ENCODE results near the gene SDF4. TPM values are rescaled to one million over a fixed set of nuclear protein-coding genes. Genes with fewer than 3 reads are reported as not detected.

Gene SDF4
- total and polyA plus RNA-seq, 2 of the 4 experiments (the other 2 are of a cell fraction) = 57.0 to 250 TPM

DNA sequence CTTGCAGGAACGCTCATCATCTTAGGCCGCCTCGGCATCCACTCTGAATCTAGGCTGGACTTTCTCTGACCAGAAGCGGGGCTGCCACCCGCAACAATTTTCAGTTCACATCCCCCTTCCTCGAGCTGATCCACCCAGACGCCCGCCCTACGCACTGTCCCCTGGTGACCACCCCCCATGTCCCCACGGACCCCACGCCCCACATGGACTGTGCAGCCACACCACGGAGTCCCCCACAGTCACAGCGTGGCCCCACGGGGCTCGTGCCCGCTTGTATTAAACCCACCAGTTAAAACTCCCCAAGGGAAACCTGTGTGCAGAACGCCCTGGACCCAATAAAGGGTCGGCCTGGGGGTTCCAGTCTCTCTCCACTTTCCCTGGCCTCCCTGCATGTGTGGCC lies 27.7 kb upstream of the SDF4 start:
- H4K8ac ChIP-seq (ENCODE audit: low read depth in 2 of 2, low read length in 2 of 2) = no peak overlapping the region
- H3K23ac ChIP-seq (ENCODE audit: low read depth, low read length) = no peak overlapping the region
- intact Hi-C loops (cut with micrococcal nuclease) (no loop called here), in situ Hi-C loops (cut with MboI; ENCODE audit: low sequenced_read_pairs) (no loop called here), dilution Hi-C loops (cut with HindIII; ENCODE audit: low sequenced_read_pairs, unreplicated experiment) (no loop called here)
- no peak overlapping the region for H2BK120ac ChIP-seq (ENCODE audit: low read depth, low read length)
- ATAC-seq (ENCODE audit: low read depth) = no peak
- H2AFZ ChIP-seq (replicated peaks; ENCODE audit: low read length, poor library complexity) = no peak overlapping the region
- no peak overlapping the region for H3K9ac ChIP-seq (ENCODE audit: low read depth, low read length)
- H2BK20ac ChIP-seq (ENCODE audit: low read depth, low read length) = no peak overlapping the region
- H3K79me1 ChIP-seq (ENCODE audit: low read depth in 1 of 2, low read length in 2 of 2) = peaks cover 26 to 79% of the 10 kb centered on the region in 2 experiments
- no peak overlapping the region for H3K14ac ChIP-seq (replicated peaks; ENCODE audit: low read depth, low read length)
- H3K27ac ChIP-seq (ENCODE audit: insufficient read depth, low read length) = no peak overlapping the region
- ChIA-PET POLR2A (ENCODE audit: unreplicated experiment) (no interaction called here), CTCF (no interaction called here)
- H2AK5ac ChIP-seq (ENCODE audit: low read depth, low read length) = peak overlapping the region; percentile 84; the same call in 1 of the 2 replicates
- DNase-seq = no peak
- no peak overlapping the region for H2BK15ac ChIP-seq (ENCODE audit: low read depth, low read length)
- H2AK9ac ChIP-seq (replicated peaks; ENCODE audit: low read depth, low read length, poor library complexity) = no peak overlapping the region
- 97% methylated on average over 5 of the region's 18 CpGs; no CpG with 5 or more reads in 1 of the 2 experiments for WGBS, 2 experiments (ENCODE audit: extremely low coverage in 2 of 2, insufficient read length in 1 of 2)
- H2BK5ac ChIP-seq (ENCODE audit: low read depth, low read length, poor library complexity, severe bottlenecking) = peak overlapping the region; percentile 73
- no peak overlapping the region for H4K91ac ChIP-seq (ENCODE audit: insufficient read depth, low read depth, low read length)
- H3K56ac ChIP-seq (ENCODE audit: extremely low read depth, insufficient read depth, low read length) = no peak overlapping the region
- peak overlapping the region; percentile 65; the same call in 1 of the 2 replicates for H3K4ac ChIP-seq (ENCODE audit: low read depth, low read length)
- peaks cover 33% of the 10 kb centered on the region for H3K4me1 ChIP-seq (ENCODE audit: control insufficient read depth, insufficient read depth, low read length)
- H3K4me2 ChIP-seq (ENCODE audit: low read depth, low read length) = no peak overlapping the region
- H3K27me3 ChIP-seq (ENCODE audit: control insufficient read depth, insufficient read depth, low read length) = no peaks in the 10 kb centered on the region
- H3K36me3 ChIP-seq (ENCODE audit: control insufficient read depth, insufficient read depth, low read length) = peaks cover 68% of the 10 kb centered on the region
- TF ChIP-seq, protein P1, sequence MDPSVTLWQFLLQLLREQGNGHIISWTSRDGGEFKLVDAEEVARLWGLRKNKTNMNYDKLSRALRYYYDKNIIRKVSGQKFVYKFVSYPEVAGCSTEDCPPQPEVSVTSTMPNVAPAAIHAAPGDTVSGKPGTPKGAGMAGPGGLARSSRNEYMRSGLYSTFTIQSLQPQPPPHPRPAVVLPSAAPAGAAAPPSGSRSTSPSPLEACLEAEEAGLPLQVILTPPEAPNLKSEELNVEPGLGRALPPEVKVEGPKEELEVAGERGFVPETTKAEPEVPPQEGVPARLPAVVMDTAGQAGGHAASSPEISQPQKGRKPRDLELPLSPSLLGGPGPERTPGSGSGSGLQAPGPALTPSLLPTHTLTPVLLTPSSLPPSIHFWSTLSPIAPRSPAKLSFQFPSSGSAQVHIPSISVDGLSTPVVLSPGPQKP (IDR thresholded peaks at IDR 0.05; ENCODE audit: borderline replicate concordance, low read depth, low read length) = no peak
- TF ChIP-seq RCOR1 (IDR thresholded peaks at IDR 0.05; ENCODE audit: insufficient replicate concordance, low read length) (no peak), RFX5 (IDR thresholded peaks at IDR 0.05; ENCODE audit: low read depth, low read length) (no peak), SMC3 (IDR thresholded peaks at IDR 0.05; ENCODE audit: low read depth, low read length) (no peak), CHD1 (IDR thresholded peaks at IDR 0.05; ENCODE audit: low read depth, low read length) (no peak), NFE2L2 (IDR thresholded peaks at IDR 0.05; ENCODE audit: low read depth, low read length) (no peak), BHLHE40 (IDR thresholded peaks at IDR 0.05; ENCODE audit: low read depth, low read length) (no peak), POLR2A (IDR thresholded peaks at IDR 0.05; ENCODE audit: low read depth, low read length) (no peak), CEBPB (IDR thresholded peaks at IDR 0.05; ENCODE audit: low read depth, low read length) (no peak), MAZ (IDR thresholded peaks at IDR 0.05; ENCODE audit: borderline replicate concordance, low read depth, low read length) (no peak), CTCF (conservative IDR thresholded peaks at IDR 0.05; ENCODE audit: low read depth, low read length) (no peak), MAFK (IDR thresholded peaks at IDR 0.05; ENCODE audit: low read depth, low read length) (no peak)
- TF ChIP-seq, protein P2, sequence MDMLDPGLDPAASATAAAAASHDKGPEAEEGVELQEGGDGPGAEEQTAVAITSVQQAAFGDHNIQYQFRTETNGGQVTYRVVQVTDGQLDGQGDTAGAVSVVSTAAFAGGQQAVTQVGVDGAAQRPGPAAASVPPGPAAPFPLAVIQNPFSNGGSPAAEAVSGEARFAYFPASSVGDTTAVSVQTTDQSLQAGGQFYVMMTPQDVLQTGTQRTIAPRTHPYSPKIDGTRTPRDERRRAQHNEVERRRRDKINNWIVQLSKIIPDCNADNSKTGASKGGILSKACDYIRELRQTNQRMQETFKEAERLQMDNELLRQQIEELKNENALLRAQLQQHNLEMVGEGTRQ (IDR thresholded peaks at IDR 0.05; ENCODE audit: low read depth, low read length) = no peak
- H3K9me1 ChIP-seq (ENCODE audit: insufficient read depth, low read length) = peaks cover 25% of the 10 kb centered on the region
- H3K9me3 ChIP-seq (ENCODE audit: control insufficient read depth, insufficient read depth, low read length) = no peaks in the 10 kb centered on the region
- peaks cover 10% of the 10 kb centered on the region for H4K20me1 ChIP-seq (ENCODE audit: insufficient read depth, low read length)
- H4K5ac ChIP-seq (ENCODE audit: low read depth, low read length) = no peak overlapping the region
- no peak overlapping the region for H3K4me3 ChIP-seq (ENCODE audit: insufficient read depth, low read depth, low read length)
- no peak overlapping the region for H3K18ac ChIP-seq (ENCODE audit: low read depth, low read length)
- BruUV-seq (replicated peaks) = no TSS peak

Measured in IMR-90 (cell line).